ENCODE results near the gene THPO.

THPO gene

GRCh38 chr3:184337981-184338380, 40.0 kb downstream of the THPO start:
- POLR2A ChIA-PET: interaction anchor here (1.7 kb wide), 1 partner anchor 25 kb away, joined by 9 read pairs; the partner anchor contains the start of genes CLCN2 and POLR2H
- TF ChIP-seq, protein P1, sequence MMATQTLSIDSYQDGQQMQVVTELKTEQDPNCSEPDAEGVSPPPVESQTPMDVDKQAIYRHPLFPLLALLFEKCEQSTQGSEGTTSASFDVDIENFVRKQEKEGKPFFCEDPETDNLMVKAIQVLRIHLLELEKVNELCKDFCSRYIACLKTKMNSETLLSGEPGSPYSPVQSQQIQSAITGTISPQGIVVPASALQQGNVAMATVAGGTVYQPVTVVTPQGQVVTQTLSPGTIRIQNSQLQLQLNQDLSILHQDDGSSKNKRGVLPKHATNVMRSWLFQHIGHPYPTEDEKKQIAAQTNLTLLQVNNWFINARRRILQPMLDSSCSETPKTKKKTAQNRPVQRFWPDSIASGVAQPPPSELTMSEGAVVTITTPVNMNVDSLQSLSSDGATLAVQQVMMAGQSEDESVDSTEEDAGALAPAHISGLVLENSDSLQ (IDR thresholded peaks at IDR 0.05): no peak
- TF ChIP-seq SUZ12 (IDR thresholded peaks at IDR 0.05): no peak
- TF ChIP-seq HDGF (IDR thresholded peaks at IDR 0.05; ENCODE audit: borderline replicate concordance): no peak
- no peak for TF ChIP-seq TARDBP (IDR thresholded peaks at IDR 0.05)
- TF ChIP-seq ELF4 (IDR thresholded peaks at IDR 0.05): no peak
- DNase-seq (ENCODE audit: extremely low spot score): no peak
- CTCF ChIA-PET: no interaction called here

DNA sequence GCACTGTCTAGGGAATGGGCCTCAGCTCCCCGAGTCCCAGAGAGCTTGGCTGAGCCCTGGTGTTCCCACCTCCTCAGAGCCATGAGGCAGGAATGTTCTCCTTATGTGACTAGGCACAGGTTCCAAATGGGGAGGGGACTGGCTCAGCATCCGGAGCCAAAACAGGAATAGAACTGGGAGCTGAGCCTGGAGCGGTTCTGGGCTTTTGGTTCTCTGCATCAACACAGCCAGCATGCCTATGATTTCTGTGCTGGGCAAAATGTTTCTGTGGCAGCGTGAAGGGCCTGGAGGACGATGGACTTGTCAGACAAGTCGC, 40.6 kb downstream of the THPO start, which contains the start of gene FAM131A:
Gene FAM131A (plus strand): TSS at position 202 of the 316 bp plus-strand sequence. CDS start 31 bp downstream, at position 233.
- DNase-seq (ENCODE audit: extremely low spot score): no peak
- no peak for TF ChIP-seq TARDBP (IDR thresholded peaks at IDR 0.05)
- TF ChIP-seq SUZ12 (IDR thresholded peaks at IDR 0.05): no peak
- POLR2A ChIA-PET: interaction anchor here (1.7 kb wide), 1 partner anchor 25 kb away, joined by 9 read pairs; the partner anchor contains the start of genes CLCN2 and POLR2H
- CTCF ChIA-PET: interaction anchor here (1.1 kb wide), 1 partner anchor 11 kb away, joined by 7 read pairs; no protein-coding TSS in a partner anchor

- CTCF ChIA-PET: interaction anchor here (1.1 kb wide), 1 partner anchor 12 kb away, joined by 7 read pairs; no protein-coding TSS in a partner anchor
- TF ChIP-seq FOXA1 (IDR thresholded peaks at IDR 0.05) (no peak), TARDBP (IDR thresholded peaks at IDR 0.05) (no peak), SUZ12 (IDR thresholded peaks at IDR 0.05) (no peak), BHLHE40 (IDR thresholded peaks at IDR 0.05; ENCODE audit: borderline replicate concordance) (no peak), FOXK2 (IDR thresholded peaks at IDR 0.05) (no peak), NFRKB (IDR thresholded peaks at IDR 0.05) (no peak), FOXM1 (IDR thresholded peaks at IDR 0.05; ENCODE audit: borderline replicate concordance) (no peak), ARNT (IDR thresholded peaks at IDR 0.05) (no peak), ELF4 (IDR thresholded peaks at IDR 0.05) (no peak), SP1 (IDR thresholded peaks at IDR 0.05) (no peak), LEF1 (IDR thresholded peaks at IDR 0.05; ENCODE audit: borderline replicate concordance) (no peak), ZNF384 (IDR thresholded peaks at IDR 0.05) (no peak), HDGF (IDR thresholded peaks at IDR 0.05; ENCODE audit: borderline replicate concordance) (no peak), CTBP1 (IDR thresholded peaks at IDR 0.05; ENCODE audit: borderline replicate concordance) (no peak), L3MBTL2 (conservative IDR thresholded peaks at IDR 0.05) (no peak)
- TF ChIP-seq, protein P1 (IDR thresholded peaks at IDR 0.05): no peak
- DNase-seq (ENCODE audit: extremely low spot score): peak; percentile 22
- POLR2A ChIA-PET: interaction anchor here (1.7 kb wide), 1 partner anchor 26 kb away, joined by 9 read pairs; the partner anchor contains the start of genes CLCN2 and POLR2H
These were observed 41.2 kb downstream of the THPO start for GRCh38 chr3:184336547-184337398.

- peak; percentile 75 for DNase-seq (ENCODE audit: extremely low spot score)
- TF ChIP-seq FOXM1 (IDR thresholded peaks at IDR 0.05; ENCODE audit: borderline replicate concordance) (no peak), SP1 (IDR thresholded peaks at IDR 0.05) (no peak; the same call in 1 of the 2 replicates), HDGF (IDR thresholded peaks at IDR 0.05; ENCODE audit: borderline replicate concordance) (no peak), BHLHE40 (IDR thresholded peaks at IDR 0.05; ENCODE audit: borderline replicate concordance) (no peak), NFRKB (IDR thresholded peaks at IDR 0.05) (no peak), FOXK2 (IDR thresholded peaks at IDR 0.05) (no peak), ZNF384 (IDR thresholded peaks at IDR 0.05) (no peak), FOXA1 (IDR thresholded peaks at IDR 0.05) (no peak), LEF1 (IDR thresholded peaks at IDR 0.05; ENCODE audit: borderline replicate concordance) (no peak), ARNT (IDR thresholded peaks at IDR 0.05) (no peak), CTBP1 (IDR thresholded peaks at IDR 0.05; ENCODE audit: borderline replicate concordance) (no peak), ELF4 (IDR thresholded peaks at IDR 0.05) (no peak), SUZ12 (IDR thresholded peaks at IDR 0.05) (no peak), L3MBTL2 (conservative IDR thresholded peaks at IDR 0.05) (no peak), TARDBP (IDR thresholded peaks at IDR 0.05) (no peak)
- TF ChIP-seq, protein P1 (IDR thresholded peaks at IDR 0.05): no peak
- CTCF ChIA-PET: interaction anchor here (1.0 kb wide), 1 partner anchor 17 kb away, joined by 4 read pairs; no protein-coding TSS in a partner anchor
- POLR2A ChIA-PET: interaction anchor here (1.7 kb wide), 1 partner anchor 27 kb away, joined by 9 read pairs; the partner anchor contains the start of genes CLCN2 and POLR2H
These were observed 42.1 kb downstream of the THPO start for GRCh38 chr3:184335661-184336546.

DNA sequence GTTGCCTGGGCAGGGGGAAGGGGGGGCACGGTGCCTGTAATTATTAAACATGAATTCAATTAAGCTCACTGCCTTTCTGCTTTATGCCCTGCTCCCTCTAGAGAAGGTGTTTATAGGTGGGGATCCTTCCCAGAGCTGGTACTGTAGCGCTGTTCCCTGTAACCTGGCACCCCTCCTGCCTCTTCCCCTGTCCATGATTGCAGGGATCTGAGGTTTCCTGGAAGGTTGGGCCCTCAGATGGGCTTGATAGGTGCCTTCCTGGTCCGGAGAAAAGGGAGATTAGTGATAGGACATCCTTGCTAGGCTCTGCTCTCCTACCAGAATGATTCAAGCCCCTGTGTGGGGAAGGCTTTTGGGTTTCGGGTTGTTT, 42.7 kb downstream of the THPO start:
- ChIA-PET POLR2A (no interaction called here), CTCF (interaction anchor here (1.0 kb wide), 1 partner anchor 18 kb away, joined by 4 read pairs; no protein-coding TSS in a partner anchor)
- DNase-seq (ENCODE audit: extremely low spot score): no peak
- TF ChIP-seq BHLHE40 (IDR thresholded peaks at IDR 0.05; ENCODE audit: borderline replicate concordance) (no peak), L3MBTL2 (conservative IDR thresholded peaks at IDR 0.05) (no peak), CTBP1 (IDR thresholded peaks at IDR 0.05; ENCODE audit: borderline replicate concordance) (no peak), SP1 (IDR thresholded peaks at IDR 0.05) (no peak), FOXK2 (IDR thresholded peaks at IDR 0.05) (no peak), HDGF (IDR thresholded peaks at IDR 0.05; ENCODE audit: borderline replicate concordance) (no peak), NFRKB (IDR thresholded peaks at IDR 0.05) (no peak), TARDBP (IDR thresholded peaks at IDR 0.05) (no peak), FOXA1 (IDR thresholded peaks at IDR 0.05) (no peak), ELF4 (IDR thresholded peaks at IDR 0.05) (no peak)
- TF ChIP-seq, protein P1 (IDR thresholded peaks at IDR 0.05): no peak
